Stimulated activated CD4-positive, alpha-beta T cell treated with anti-CD3 and anti-CD28 coated beads, TNF-alpha, amount 100 ng/mL, for 1 hour (primary cell): Measurements from ENCODE around the gene SERHL2.
"Not testable (repeated sequence)": the region's sequence is repeated elsewhere in the genome, so short reads cannot be mapped to it uniquely, and the experiment has no call there.

Experiments
- DNase-seq, 3 donors: peaks; one replicate each; pipeline ENCODE4 v3.0.0-alpha.2; 2020; ENCODE audit warnings: low read depth in 3 of 3, low spot score in 1 of 3

The SERHL2 gene

GRCh38 chr22:42553475-42554361 is at the start of gene SERHL2:
TSS of gene SERHL2 (plus strand) at chr22:42553956. CDS start at chr22:42554021, 65 bp downstream.
- peak; percentile 58 to 73 (median 70) for DNase-seq

GRCh38 chr22:42508327-42508974 is 45.3 kb upstream of the SERHL2 start:
- not testable (repeated sequence) for DNase-seq

- DNase-seq = not testable (repeated sequence)
These were observed 44.8 kb upstream of the SERHL2 start for GRCh38 chr22:42508975-42509364.

- no peak for DNase-seq
These were observed 44.2 kb upstream of the SERHL2 start for GRCh38 chr22:42509548-42509947.

GRCh38 chr22:42511401-42511891 is 42.3 kb upstream of the SERHL2 start:
- no peak for DNase-seq

- not testable (repeated sequence) for DNase-seq
These were observed 41.3 kb upstream of the SERHL2 start for GRCh38 chr22:42512273-42512990.

GRCh38 chr22:42514331-42514730 is 39.4 kb upstream of the SERHL2 start:
- not testable (repeated sequence) for DNase-seq

GRCh38 chr22:42515304-42515703 is 38.5 kb upstream of the SERHL2 start:
- not testable (repeated sequence) for DNase-seq

GRCh38 chr22:42515896-42516295 is 37.9 kb upstream of the SERHL2 start:
- no peak for DNase-seq

GRCh38 chr22:42517103-42517502 is 36.7 kb upstream of the SERHL2 start:
- not testable (repeated sequence) for DNase-seq

GRCh38 chr22:42518638-42519524 is 34.9 kb upstream of the SERHL2 start:
- DNase-seq = not testable (repeated sequence)

GRCh38 chr22:42519525-42520401 is 34.0 kb upstream of the SERHL2 start, which contains the start of gene RRP7A:
TSS of gene RRP7A (minus strand) at chr22:42519796. CDS start at chr22:42519786, 10 bp downstream.
- DNase-seq = peak; percentile 65 to 79 (median 71)

- no peak for DNase-seq
These were observed 32.6 kb upstream of the SERHL2 start for GRCh38 chr22:42521228-42521546.

- DNase-seq = no peak
These were observed 31.2 kb upstream of the SERHL2 start for GRCh38 chr22:42522546-42522945.

- no peak for DNase-seq
These were observed 25.0 kb upstream of the SERHL2 start for GRCh38 chr22:42528591-42529307.

- DNase-seq = not testable (repeated sequence)
These were observed 24.3 kb upstream of the SERHL2 start for GRCh38 chr22:42529435-42529834.

- not testable (repeated sequence) for DNase-seq
These were observed 22.2 kb upstream of the SERHL2 start for GRCh38 chr22:42531401-42532084.

- DNase-seq = no peak
These were observed 20.1 kb upstream of the SERHL2 start for GRCh38 chr22:42533638-42533977.
